ENCODE results near the gene JAZF1. TPM values are rescaled to one million over a fixed set of nuclear protein-coding genes. Genes with fewer than 3 reads are reported as not detected.
A peak's percentile ranks its signal among the peaks of the same experiment; 100 is the strongest.

Gene JAZF1
- total and polyA plus RNA-seq, 2 experiments from 2014 or later: 9.5 to 12.1 TPM

DNA sequence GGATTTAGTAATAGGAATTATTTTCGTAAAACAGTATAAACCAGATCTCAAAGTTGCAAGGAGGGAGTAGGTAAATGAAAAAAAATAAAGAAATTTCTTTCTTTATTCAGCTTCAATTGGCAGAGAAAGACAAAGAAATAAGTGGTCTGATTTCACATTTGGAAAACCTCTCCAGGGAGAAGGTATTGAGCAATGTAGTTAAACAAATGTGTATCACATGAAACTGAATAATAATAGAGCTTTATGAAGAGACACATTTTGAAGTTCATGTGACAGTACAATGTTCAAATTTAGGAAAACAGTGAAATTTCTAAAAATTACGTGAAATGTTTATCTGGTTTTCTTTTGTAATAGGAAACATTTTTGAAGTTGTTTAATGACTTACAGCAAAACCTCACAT is 377.6 kb downstream of the JAZF1 start:
- H3K4me1 ChIP-seq (ENCODE audit: insufficient read depth): no peaks in the 10 kb centered on the region
- no peaks in the 10 kb centered on the region for H3K27me3 ChIP-seq
- H3K9me3 ChIP-seq (ENCODE audit: low read depth): no peaks in the 10 kb centered on the region
- no peak overlapping the region for H3K27ac ChIP-seq
- H3K4me3 ChIP-seq: no peak overlapping the region
- H3K4me2 ChIP-seq: no peak overlapping the region
- no peaks in the 10 kb centered on the region for H3K36me3 ChIP-seq (replicated peaks; ENCODE audit: insufficient read depth, low read depth)
- TF ChIP-seq EZH2phosphoT487 (IDR thresholded peaks at IDR 0.05; ENCODE audit: low read depth, severe bottlenecking, unreplicated experiment): no peak
- no peak for TF ChIP-seq EZH2 (IDR thresholded peaks at IDR 0.05; ENCODE audit: borderline replicate concordance)
- TF ChIP-seq, protein P1, sequence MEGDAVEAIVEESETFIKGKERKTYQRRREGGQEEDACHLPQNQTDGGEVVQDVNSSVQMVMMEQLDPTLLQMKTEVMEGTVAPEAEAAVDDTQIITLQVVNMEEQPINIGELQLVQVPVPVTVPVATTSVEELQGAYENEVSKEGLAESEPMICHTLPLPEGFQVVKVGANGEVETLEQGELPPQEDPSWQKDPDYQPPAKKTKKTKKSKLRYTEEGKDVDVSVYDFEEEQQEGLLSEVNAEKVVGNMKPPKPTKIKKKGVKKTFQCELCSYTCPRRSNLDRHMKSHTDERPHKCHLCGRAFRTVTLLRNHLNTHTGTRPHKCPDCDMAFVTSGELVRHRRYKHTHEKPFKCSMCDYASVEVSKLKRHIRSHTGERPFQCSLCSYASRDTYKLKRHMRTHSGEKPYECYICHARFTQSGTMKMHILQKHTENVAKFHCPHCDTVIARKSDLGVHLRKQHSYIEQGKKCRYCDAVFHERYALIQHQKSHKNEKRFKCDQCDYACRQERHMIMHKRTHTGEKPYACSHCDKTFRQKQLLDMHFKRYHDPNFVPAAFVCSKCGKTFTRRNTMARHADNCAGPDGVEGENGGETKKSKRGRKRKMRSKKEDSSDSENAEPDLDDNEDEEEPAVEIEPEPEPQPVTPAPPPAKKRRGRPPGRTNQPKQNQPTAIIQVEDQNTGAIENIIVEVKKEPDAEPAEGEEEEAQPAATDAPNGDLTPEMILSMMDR (IDR thresholded peaks at IDR 0.05; ENCODE audit: poor library complexity): no peak
- H3K9me2 ChIP-seq (replicated peaks; ENCODE audit: insufficient read depth): no peaks in the 10 kb centered on the region
- peaks cover 3% of the 10 kb centered on the region for H4K20me1 ChIP-seq (ENCODE audit: insufficient read depth, poor library complexity, severe bottlenecking)
- H3K79me2 ChIP-seq: peaks cover 3% of the 10 kb centered on the region
- no peak for DNase-seq (ENCODE audit: low spot score)
- no peak overlapping the region for H2AFZ ChIP-seq
- WGBS (ENCODE audit: low lambda C conversion rate, missing lambda C conversion rate): 96% methylated on average over 2 of the region's 2 CpGs

DNA sequence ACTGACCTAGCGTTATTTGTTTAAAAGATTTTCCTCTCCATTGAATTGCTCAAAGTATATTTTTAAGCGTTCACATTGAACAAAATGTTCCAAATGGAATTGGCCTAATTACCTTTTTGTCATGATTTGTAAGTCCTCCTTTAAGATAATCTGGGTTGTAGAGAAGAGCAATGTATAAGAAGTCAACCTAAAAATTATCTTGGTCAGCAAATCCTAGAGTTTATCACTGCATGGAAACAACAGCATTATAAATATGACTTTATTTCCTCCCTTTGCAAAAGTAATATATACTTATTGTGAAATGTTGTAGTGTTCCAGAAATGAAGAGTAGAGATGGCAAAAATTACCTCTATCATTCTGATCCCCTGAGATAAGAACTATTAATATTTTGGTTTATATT is 381.4 kb downstream of the JAZF1 start:
- no peaks in the 10 kb centered on the region for H3K36me3 ChIP-seq (replicated peaks; ENCODE audit: insufficient read depth, low read depth)
- H3K4me2 ChIP-seq: no peak overlapping the region
- H3K27me3 ChIP-seq: no peaks in the 10 kb centered on the region
- no peaks in the 10 kb centered on the region for H3K4me1 ChIP-seq (ENCODE audit: insufficient read depth)
- no peak for DNase-seq (ENCODE audit: low spot score)
- H3K27ac ChIP-seq: no peak overlapping the region
- no peak overlapping the region for H2AFZ ChIP-seq
- TF ChIP-seq, protein P1 (IDR thresholded peaks at IDR 0.05; ENCODE audit: poor library complexity): no peak
- TF ChIP-seq EZH2 (IDR thresholded peaks at IDR 0.05; ENCODE audit: borderline replicate concordance) (no peak), EZH2phosphoT487 (IDR thresholded peaks at IDR 0.05; ENCODE audit: low read depth, severe bottlenecking, unreplicated experiment) (no peak)
- H3K9me3 ChIP-seq (ENCODE audit: low read depth): no peaks in the 10 kb centered on the region
- no peaks in the 10 kb centered on the region for H3K79me2 ChIP-seq
- H3K9me2 ChIP-seq (replicated peaks; ENCODE audit: insufficient read depth): no peaks in the 10 kb centered on the region
- H4K20me1 ChIP-seq (ENCODE audit: insufficient read depth, poor library complexity, severe bottlenecking): no peaks in the 10 kb centered on the region
- WGBS (ENCODE audit: low lambda C conversion rate, missing lambda C conversion rate): 97% methylated on average over 2 of the region's 2 CpGs
- no peak overlapping the region for H3K4me3 ChIP-seq

DNA sequence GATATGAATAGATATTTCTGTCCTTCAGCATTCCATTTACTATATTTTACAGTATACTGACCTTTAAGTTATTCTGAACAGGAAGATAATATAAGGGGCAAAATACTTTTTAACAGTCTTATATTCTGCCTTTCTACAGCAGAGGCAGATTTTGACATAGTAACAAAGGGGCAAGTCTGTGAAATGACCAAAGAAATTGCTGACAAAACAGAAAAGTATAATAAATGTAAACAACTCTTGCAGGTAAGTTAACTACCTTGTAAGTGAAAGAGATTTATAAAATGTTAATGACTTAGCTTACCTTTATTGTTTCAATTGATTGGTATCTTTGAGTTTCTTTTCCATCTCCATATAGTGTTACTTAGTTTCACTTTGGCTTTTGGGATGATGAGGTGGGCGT is 384.6 kb downstream of the JAZF1 start:
- 97% methylated on average over 1 of the region's 1 CpG for WGBS (ENCODE audit: low lambda C conversion rate, missing lambda C conversion rate)
- Histone ChIP-seq H3K4me1 (ENCODE audit: insufficient read depth) (no peaks in the 10 kb centered on the region), H3K4me2 (no peak overlapping the region), H3K9me2 (replicated peaks; ENCODE audit: insufficient read depth) (no peaks in the 10 kb centered on the region), H3K27ac (no peak overlapping the region), H4K20me1 (ENCODE audit: insufficient read depth, poor library complexity, severe bottlenecking) (no peaks in the 10 kb centered on the region), H3K27me3 (no peaks in the 10 kb centered on the region), H3K9me3 (ENCODE audit: low read depth) (no peaks in the 10 kb centered on the region), H3K36me3 (replicated peaks; ENCODE audit: insufficient read depth, low read depth) (no peaks in the 10 kb centered on the region), H3K4me3 (no peak overlapping the region), H3K79me2 (no peaks in the 10 kb centered on the region), H2AFZ (no peak overlapping the region)
- TF ChIP-seq, protein P1 (IDR thresholded peaks at IDR 0.05; ENCODE audit: poor library complexity): no peak
- DNase-seq (ENCODE audit: low spot score): no peak

GRCh38 chr7:27793780-27794179 is 386.8 kb downstream of the JAZF1 start:
- H3K4me2 ChIP-seq: no peak overlapping the region
- H2AFZ ChIP-seq: no peak overlapping the region
- H3K9me3 ChIP-seq (ENCODE audit: low read depth): no peaks in the 10 kb centered on the region
- H3K27ac ChIP-seq: no peak overlapping the region
- TF ChIP-seq, protein P1 (IDR thresholded peaks at IDR 0.05; ENCODE audit: poor library complexity): no peak
- no peak for TF ChIP-seq EZH2phosphoT487 (IDR thresholded peaks at IDR 0.05; ENCODE audit: low read depth, severe bottlenecking, unreplicated experiment)
- no peak for TF ChIP-seq EZH2 (IDR thresholded peaks at IDR 0.05; ENCODE audit: borderline replicate concordance)
- no peak overlapping the region for H3K4me3 ChIP-seq
- H3K4me1 ChIP-seq (ENCODE audit: insufficient read depth): no peaks in the 10 kb centered on the region
- no peaks in the 10 kb centered on the region for H3K9me2 ChIP-seq (replicated peaks; ENCODE audit: insufficient read depth)
- H3K27me3 ChIP-seq: no peaks in the 10 kb centered on the region
- WGBS (ENCODE audit: low lambda C conversion rate, missing lambda C conversion rate): 66% methylated on average over 1 of the region's 1 CpG
- peak; percentile 5 for DNase-seq (ENCODE audit: low spot score)
- H3K79me2 ChIP-seq: no peaks in the 10 kb centered on the region
- H4K20me1 ChIP-seq (ENCODE audit: insufficient read depth, poor library complexity, severe bottlenecking): no peaks in the 10 kb centered on the region
- no peaks in the 10 kb centered on the region for H3K36me3 ChIP-seq (replicated peaks; ENCODE audit: insufficient read depth, low read depth)

All from hepatocyte (in vitro differentiated cells).